ENCODE data around the gene CPNE6.

CPNE6 gene

DNA sequence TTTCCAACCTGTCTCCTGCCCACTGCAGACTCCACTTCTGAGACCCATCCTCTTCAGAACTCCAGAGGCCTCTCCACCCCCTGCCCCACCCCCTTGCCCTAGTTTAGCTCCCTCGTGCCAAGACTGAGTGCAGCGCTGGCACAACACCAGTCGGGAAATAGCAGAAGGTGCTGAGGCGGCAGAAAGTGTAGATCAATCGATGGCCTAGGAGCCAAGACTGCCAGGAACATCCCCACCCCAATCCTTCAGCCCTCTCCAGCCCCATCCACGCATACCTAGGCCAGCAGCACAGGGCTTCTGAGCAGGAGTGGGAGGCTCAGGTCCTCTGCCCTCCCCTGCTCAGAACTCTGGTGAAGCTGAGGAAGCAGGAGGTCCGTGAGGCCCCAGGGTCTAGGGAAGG is 1.1 kb downstream of the CPNE6 start:
- ATAC-seq, result peak; percentile 2
- Mint-ChIP-seq H3K9me3 (no peaks in the 10 kb centered on the region), H3K27ac (no peak overlapping the region), H3K27me3 (peaks cover 8% of the 10 kb centered on the region), H3K4me1 (peaks cover 31% of the 10 kb centered on the region), H3K4me3 (no peak overlapping the region)
- no peak for DNase-seq

DNA sequence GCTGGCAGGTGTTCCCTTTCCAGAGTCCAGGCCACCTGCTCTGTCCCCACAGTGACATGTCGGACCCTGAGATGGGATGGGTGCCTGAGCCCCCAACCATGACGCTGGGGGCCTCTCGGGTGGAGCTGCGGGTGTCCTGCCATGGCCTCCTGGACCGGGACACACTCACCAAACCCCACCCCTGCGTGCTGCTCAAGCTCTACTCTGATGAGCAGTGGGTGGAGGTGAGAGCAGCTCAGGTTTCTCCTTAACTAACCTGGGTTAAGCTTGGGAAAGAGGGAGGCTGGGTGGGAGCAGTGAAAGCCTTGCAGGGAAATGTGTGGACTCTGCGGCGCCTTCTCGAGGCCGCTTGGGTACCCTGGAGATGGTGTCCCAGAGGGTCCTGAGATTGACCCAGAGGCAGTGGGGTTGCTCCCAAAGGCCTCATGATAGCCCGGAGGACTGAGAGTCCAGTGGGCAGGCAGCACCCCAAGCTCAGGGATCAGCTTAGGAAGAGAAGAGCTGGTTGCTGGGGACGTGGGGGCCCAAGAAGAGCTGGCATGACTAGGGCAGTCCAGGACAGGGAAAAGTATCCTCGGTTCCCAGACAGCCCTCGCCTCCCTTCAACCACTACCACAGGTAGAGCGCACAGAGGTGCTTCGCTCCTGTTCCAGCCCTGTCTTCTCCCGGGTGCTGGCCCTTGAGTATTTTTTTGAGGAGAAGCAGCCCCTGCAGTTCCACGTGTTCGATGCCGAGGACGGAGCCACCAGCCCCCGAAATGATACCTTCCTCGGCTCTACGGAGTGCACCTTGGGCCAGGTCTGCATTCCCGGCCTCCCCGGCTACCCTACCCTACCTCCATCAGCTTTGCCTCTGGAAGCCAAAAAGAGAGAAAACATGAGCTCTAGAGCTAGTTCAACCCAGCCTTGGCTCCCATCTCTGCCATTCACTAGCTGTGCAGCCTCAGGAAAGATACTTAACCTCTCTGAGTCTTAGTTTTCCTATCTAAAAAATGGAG is 1.8 kb downstream of the CPNE6 start:
- DNase-seq (no peak), ATAC-seq (peak; percentile 3)
- peaks cover 8% of the 10 kb centered on the region for H3K27me3 Mint-ChIP-seq
- peaks cover 31% of the 10 kb centered on the region for H3K4me1 Mint-ChIP-seq
- no peaks in the 10 kb centered on the region for H3K9me3 Mint-ChIP-seq
- no peak overlapping the region for H3K4me3 Mint-ChIP-seq
- H3K27ac Mint-ChIP-seq, result no peak overlapping the region

GRCh38 chr14:24074625-24075484 is 3.5 kb downstream of the CPNE6 start:
- Mint-ChIP-seq H3K27ac (peak overlapping the region in 1 of 2 donors; percentile 40), H3K9me3 (no peaks in the 10 kb centered on the region), H3K4me3 (no peak overlapping the region), H3K4me1 (peaks cover 33% of the 10 kb centered on the region), H3K27me3 (no peaks in the 10 kb centered on the region)
- ATAC-seq, result no peak
- no peak for DNase-seq

DNA sequence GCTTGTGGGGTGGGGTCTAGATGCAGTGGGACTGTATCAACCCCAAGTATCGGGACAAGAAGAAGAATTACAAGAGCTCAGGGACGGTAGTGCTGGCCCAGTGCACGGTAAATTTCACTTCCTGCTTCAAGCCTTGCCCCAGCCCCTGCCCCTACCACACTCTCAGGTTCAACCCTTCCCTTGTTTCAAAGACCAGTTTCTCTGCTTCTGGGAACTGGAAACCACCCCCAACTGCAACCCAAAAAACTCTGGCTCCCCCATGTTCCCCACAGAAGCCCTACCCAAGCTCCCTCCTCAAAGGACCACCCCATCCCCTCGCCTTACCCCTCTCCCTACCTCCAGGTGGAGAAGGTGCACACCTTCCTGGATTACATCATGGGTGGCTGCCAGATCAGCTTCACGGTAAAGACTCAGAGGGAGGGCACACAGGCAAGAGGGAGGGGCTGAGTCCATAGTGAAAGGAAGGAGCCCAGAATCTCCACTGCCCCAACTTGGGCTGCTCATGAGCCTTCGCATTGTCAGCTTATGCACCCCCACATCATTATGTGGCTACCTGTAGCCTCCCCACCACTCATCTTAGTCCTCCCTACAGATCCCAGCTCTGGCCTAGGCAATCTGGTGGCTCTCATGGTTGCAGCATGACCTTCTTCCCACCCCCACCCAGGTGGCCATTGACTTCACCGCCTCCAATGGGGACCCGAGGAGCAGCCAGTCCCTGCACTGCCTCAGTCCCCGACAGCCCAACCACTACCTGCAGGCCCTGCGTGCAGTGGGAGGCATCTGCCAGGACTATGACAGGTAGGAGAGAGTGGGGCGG is 4.3 kb downstream of the CPNE6 start:
- no peak for DNase-seq
- H3K4me3 Mint-ChIP-seq, result peak overlapping the region in 1 of 2 donors; percentile 36
- H3K9me3 Mint-ChIP-seq, result no peaks in the 10 kb centered on the region
- H3K27me3 Mint-ChIP-seq, result no peaks in the 10 kb centered on the region
- H3K4me1 Mint-ChIP-seq, result peaks cover 36% of the 10 kb centered on the region
- ATAC-seq, result peak; percentile 48
- H3K27ac Mint-ChIP-seq, result peak overlapping the region; percentile 60 to 81

- no peak for ATAC-seq
- H3K4me3 Mint-ChIP-seq, result no peak overlapping the region
- no peaks in the 10 kb centered on the region for H3K9me3 Mint-ChIP-seq
Measured at GRCh38 chr14:24076302-24076601, 4.9 kb downstream of the CPNE6 start.

DNA sequence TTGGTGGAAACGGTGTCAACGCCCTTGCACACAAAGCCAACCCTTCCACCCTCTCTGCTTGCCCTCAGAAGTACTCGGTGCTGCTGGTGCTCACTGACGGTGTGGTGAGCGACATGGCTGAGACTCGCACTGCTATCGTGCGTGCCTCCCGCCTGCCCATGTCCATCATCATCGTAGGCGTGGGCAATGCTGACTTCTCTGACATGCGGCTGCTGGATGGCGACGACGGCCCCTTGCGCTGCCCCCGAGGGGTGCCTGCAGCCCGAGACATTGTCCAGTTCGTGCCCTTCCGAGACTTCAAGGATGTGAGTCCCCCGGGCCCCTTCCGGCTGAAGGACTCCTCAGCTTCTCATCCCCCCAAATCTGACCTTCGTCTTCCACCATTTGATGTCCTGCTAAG is 5.7 kb downstream of the CPNE6 start:
- no peak for ATAC-seq

More at GRCh38 chr14:24076302-24076601, 4.9 kb downstream of the CPNE6 start:
- no peaks in the 10 kb centered on the region for H3K27me3 Mint-ChIP-seq
- DNase-seq, result no peak
- H3K4me1 Mint-ChIP-seq, result peaks cover 33% of the 10 kb centered on the region
- H3K27ac Mint-ChIP-seq, result no peak overlapping the region

DNA sequence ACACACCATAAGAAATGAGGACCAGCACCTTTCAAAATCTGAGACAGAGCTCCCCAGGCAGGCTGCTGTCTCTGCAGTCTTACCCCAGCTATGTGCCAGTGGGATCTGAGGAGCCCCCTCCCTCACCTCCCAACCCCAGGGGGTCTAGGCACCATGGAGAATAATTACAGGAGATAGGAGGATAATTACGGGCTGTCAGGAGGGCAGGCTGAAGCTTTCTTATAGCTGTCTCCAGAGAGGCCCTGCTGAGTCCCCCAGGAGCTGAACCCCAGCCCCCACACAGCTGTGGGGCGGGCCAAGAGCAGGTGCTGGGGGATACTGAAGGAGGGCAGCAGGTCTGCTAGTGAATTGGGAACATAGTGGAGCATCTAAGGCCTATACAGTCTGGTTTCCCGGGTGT is 6.8 kb downstream of the CPNE6 start:
- H3K27me3 Mint-ChIP-seq, result no peaks in the 10 kb centered on the region
- no peak overlapping the region for H3K27ac Mint-ChIP-seq
- H3K4me1 Mint-ChIP-seq, result peaks cover 40% of the 10 kb centered on the region
- ATAC-seq, result no peak
- H3K4me3 Mint-ChIP-seq, result no peak overlapping the region
- no peaks in the 10 kb centered on the region for H3K9me3 Mint-ChIP-seq
- DNase-seq, result no peak

More for the DNA sequence above, 5.7 kb downstream of the CPNE6 start:
- Mint-ChIP-seq H3K4me3 (no peak overlapping the region), H3K27ac (no peak overlapping the region), H3K4me1 (peaks cover 35% of the 10 kb centered on the region), H3K9me3 (no peaks in the 10 kb centered on the region), H3K27me3 (no peaks in the 10 kb centered on the region)
- DNase-seq, result no peak

- Mint-ChIP-seq H3K4me1 (peaks cover 40% of the 10 kb centered on the region), H3K27ac (peak overlapping the region in 1 of 2 donors; percentile 9), H3K27me3 (no peaks in the 10 kb centered on the region), H3K9me3 (no peaks in the 10 kb centered on the region), H3K4me3 (peak overlapping the region in 1 of 2 donors; percentile 55)
- ATAC-seq, result no peak
- no peak for DNase-seq
Measured at GRCh38 chr14:24079491-24080141, 8.3 kb downstream of the CPNE6 start.

DNA sequence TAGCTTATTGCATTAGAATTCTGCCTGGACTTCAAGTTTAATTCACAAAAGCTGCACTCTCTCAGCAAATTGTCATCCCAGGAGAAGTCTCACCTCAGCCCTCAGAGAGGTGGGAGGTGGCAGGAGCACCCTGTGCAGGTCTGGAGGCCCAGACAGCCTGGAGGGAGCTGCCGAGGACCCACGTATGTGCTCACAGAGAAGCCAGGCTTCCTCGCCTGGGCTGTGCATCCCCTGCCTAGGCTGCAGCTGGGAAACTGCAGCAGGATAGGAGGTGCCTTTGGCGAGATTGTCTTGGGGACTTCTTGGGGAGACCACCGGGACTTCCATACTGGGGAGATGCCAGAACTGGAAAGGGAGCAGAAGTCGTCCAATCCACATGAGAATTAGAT is 8.8 kb downstream of the CPNE6 start:
- Mint-ChIP-seq H3K27me3 (no peaks in the 10 kb centered on the region), H3K27ac (no peak overlapping the region), H3K9me3 (no peaks in the 10 kb centered on the region), H3K4me3 (peak overlapping the region in 1 of 2 donors; percentile 76), H3K4me1 (peaks cover 37% of the 10 kb centered on the region)
- ATAC-seq, result no peak
- no peak for DNase-seq

GRCh38 chr14:24080888-24081738 is 9.8 kb downstream of the CPNE6 start:
- peak overlapping the region; percentile 7 to 32 for H3K27ac Mint-ChIP-seq
- H3K9me3 Mint-ChIP-seq, result no peaks in the 10 kb centered on the region
- no peaks in the 10 kb centered on the region for H3K27me3 Mint-ChIP-seq
- ATAC-seq, result peak; percentile 94
- DNase-seq, result peak; percentile 71 to 76
- peaks cover 27% of the 10 kb centered on the region for H3K4me1 Mint-ChIP-seq
- H3K4me3 Mint-ChIP-seq, result peak overlapping the region; percentile 76 to 83

DNA sequence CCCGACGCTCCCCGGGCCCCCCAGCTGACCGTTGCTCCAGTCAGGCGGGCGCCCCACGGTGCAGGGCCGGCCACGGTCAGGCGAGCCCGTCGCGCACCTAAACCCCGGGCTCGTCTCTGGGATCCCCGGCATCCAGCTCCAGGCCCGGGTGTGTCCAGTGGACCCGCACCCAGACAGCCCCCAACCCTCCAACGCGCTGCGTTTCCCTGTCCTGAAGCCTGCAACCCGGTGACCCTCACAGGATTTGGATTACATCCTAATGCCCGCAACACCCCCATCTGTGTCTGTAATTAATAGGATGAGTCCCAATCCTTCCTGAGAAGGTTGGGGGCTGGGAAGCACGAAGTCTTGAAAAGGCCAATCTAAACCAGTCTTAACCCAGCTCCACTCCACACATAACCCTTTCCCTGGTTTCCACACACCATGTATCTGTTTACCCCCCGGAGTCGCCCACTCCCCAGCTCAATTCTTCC is 10.4 kb downstream of the CPNE6 start:
- no peak for DNase-seq
- H3K27ac Mint-ChIP-seq, result peak overlapping the region; percentile 7 to 89
- H3K27me3 Mint-ChIP-seq, result no peaks in the 10 kb centered on the region
- H3K4me1 Mint-ChIP-seq, result peaks cover 23% of the 10 kb centered on the region
- no peaks in the 10 kb centered on the region for H3K9me3 Mint-ChIP-seq
- peak overlapping the region; percentile 76 to 83 for H3K4me3 Mint-ChIP-seq
- ATAC-seq, result no peak

DNA sequence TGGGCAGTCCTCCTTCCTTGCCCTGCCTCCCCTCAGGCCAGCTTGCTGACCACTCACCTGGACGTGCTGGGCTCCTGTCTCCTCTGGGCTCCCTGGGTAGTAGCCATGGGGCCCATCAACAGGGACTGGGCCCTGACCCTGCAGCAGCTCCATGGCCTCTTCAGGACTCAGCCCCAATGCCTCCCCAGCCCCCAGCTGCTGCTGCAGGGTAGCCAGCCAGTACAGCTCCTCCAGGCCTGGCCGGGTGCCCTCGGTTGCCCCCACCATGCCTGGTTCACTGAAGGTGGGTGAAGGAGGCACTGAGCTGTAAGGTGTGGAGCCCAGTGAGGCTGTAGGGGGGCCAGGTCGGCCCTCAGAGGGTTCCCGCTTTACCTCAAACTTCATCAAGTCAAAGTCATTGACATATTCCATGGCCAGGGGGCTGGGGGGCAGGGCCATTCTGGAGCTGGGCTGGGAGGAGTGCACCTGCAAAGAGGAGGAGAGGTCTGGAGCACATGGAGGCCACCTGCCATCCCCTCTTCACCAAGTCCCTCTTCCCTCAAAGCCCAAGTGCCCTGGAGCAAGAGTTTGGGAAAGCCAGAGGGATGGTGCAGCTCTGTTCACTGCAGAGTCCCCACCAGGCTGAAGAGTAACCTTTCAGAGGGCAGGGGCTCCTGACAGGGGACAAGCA is 11.2 kb downstream of the CPNE6 start:
- DNase-seq (no peak), ATAC-seq (no peak)
- Mint-ChIP-seq H3K9me3 (no peaks in the 10 kb centered on the region), H3K27ac (peak overlapping the region in 1 of 2 donors; percentile 61), H3K4me1 (peaks cover 23% of the 10 kb centered on the region), H3K27me3 (no peaks in the 10 kb centered on the region), H3K4me3 (peak overlapping the region; percentile 76 to 83)

- Mint-ChIP-seq H3K27me3 (no peaks in the 10 kb centered on the region), H3K4me1 (peaks cover 23% of the 10 kb centered on the region), H3K9me3 (no peaks in the 10 kb centered on the region), H3K27ac (no peak overlapping the region), H3K4me3 (no peak overlapping the region)
- DNase-seq (no peak), ATAC-seq (no peak)
Measured at GRCh38 chr14:24083462-24083861, 12.1 kb downstream of the CPNE6 start.
